ENCODE results near the gene GALNT16. TPM values are rescaled to one million over a fixed set of nuclear protein-coding genes. Genes with fewer than 3 reads are reported as not detected.

The GALNT16 gene
- polyA plus RNA-seq, 3 donors = 0.01 TPM; not detected in 2

- 97% methylated on average over 3 of the region's 7 CpGs for WGBS (ENCODE audit: insufficient coverage)
- H3K79me2 ChIP-seq (ENCODE audit: insufficient read depth, low read length) = no peaks in the 10 kb centered on the region
- H3K4me1 ChIP-seq (ENCODE audit: control insufficient read depth in 1 of 2, insufficient read depth in 2 of 2, low read length in 2 of 2) = peaks cover 0 to 2% of the 10 kb centered on the region in 2 donors
- H3K4me3 Mint-ChIP-seq = no peak overlapping the region
- no peaks in the 10 kb centered on the region for H3K36me3 Mint-ChIP-seq
- TF ChIP-seq, protein P1, sequence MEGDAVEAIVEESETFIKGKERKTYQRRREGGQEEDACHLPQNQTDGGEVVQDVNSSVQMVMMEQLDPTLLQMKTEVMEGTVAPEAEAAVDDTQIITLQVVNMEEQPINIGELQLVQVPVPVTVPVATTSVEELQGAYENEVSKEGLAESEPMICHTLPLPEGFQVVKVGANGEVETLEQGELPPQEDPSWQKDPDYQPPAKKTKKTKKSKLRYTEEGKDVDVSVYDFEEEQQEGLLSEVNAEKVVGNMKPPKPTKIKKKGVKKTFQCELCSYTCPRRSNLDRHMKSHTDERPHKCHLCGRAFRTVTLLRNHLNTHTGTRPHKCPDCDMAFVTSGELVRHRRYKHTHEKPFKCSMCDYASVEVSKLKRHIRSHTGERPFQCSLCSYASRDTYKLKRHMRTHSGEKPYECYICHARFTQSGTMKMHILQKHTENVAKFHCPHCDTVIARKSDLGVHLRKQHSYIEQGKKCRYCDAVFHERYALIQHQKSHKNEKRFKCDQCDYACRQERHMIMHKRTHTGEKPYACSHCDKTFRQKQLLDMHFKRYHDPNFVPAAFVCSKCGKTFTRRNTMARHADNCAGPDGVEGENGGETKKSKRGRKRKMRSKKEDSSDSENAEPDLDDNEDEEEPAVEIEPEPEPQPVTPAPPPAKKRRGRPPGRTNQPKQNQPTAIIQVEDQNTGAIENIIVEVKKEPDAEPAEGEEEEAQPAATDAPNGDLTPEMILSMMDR (IDR thresholded peaks at IDR 0.05) = no peak
- no peaks in the 10 kb centered on the region for H3K9me3 ChIP-seq (replicated peaks in 1 of 2; ENCODE audit: control insufficient read depth in 1 of 2, insufficient read depth in 1 of 2, low read length in 2 of 2)
- H3K9ac ChIP-seq (ENCODE audit: insufficient read depth, low read length, poor library complexity, severe bottlenecking) = no peak overlapping the region
- DNase-seq = no peak
- no peaks in the 10 kb centered on the region for H3K27me3 ChIP-seq (ENCODE audit: control insufficient read depth in 2 of 2, insufficient read depth in 2 of 2, low read length in 2 of 2)
- no peak overlapping the region for H2AFZ ChIP-seq (ENCODE audit: insufficient read depth, low read depth, low read length, poor library complexity, severe bottlenecking)
- H3K4me2 ChIP-seq (replicated peaks; ENCODE audit: extremely low read depth, low read length, poor library complexity, severe bottlenecking) = no peak overlapping the region
- no peak overlapping the region for H3K27ac ChIP-seq (ENCODE audit: low read depth in 1 of 2, low read length in 2 of 2)
- no peaks in the 10 kb centered on the region for H3K9me3 Mint-ChIP-seq
- peaks cover 8% of the 10 kb centered on the region for H3K4me1 Mint-ChIP-seq
- H3K4me3 ChIP-seq (replicated peaks in 1 of 3; ENCODE audit: low read depth in 2 of 3, low read length in 3 of 3) = no peak overlapping the region
- H4K20me1 ChIP-seq (ENCODE audit: insufficient read depth, low read length) = no peaks in the 10 kb centered on the region
- H3K36me3 ChIP-seq (replicated peaks in 1 of 2; ENCODE audit: control insufficient read depth in 1 of 2, insufficient read depth in 2 of 2, low read length in 2 of 2) = no peaks in the 10 kb centered on the region
- intact Hi-C loops (cut with micrococcal nuclease) = no loop called here
- H3K27ac Mint-ChIP-seq = no peak overlapping the region
- peaks cover 5 to 16% (median 6%) of the 10 kb centered on the region in 3 donors for H3K27me3 Mint-ChIP-seq (ENCODE audit: low read depth in 3 of 3)
Measured at GRCh38 chr14:69356903-69357543, 97.1 kb downstream of the GALNT16 start.

DNA sequence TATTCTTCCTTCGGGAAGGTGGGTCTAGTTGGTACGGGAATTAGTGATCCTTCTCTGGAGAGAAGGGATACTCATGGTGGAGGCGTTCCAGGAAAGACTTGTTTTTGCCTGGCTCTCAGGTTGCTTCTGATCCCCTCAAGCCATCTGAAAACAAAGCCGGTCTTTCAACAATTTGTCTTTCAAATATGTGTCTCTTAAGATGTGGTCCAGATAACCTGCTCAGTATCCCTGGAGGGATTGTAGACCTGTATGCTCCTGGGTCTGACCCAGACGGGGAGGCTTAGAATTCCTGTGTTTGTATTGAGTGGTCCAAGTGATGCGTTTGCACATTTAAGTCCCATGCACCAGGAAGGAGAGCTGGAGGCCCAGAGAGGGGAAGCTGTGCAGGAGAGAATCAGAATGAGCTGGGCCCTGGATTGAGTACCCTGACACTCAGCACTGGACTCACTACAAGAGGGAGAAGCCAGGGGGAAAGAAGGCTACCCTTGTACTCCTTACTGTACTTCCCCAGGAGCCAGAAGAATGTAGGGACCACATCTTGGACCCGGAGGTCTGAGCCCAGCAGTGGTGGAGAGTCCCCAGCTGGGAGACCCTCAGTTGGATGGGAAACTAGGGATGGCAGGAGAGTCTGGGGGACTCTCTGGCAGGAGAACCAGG lies 97.7 kb downstream of the GALNT16 start:
- Mint-ChIP-seq H3K27me3 (ENCODE audit: low read depth in 3 of 3) (peaks cover 5 to 11% (median 6%) of the 10 kb centered on the region in 3 donors), H3K4me1 (peaks cover 6% of the 10 kb centered on the region), H3K27ac (no peak overlapping the region), H3K36me3 (no peaks in the 10 kb centered on the region), H3K4me3 (no peak overlapping the region), H3K9me3 (no peaks in the 10 kb centered on the region)
- H3K36me3 ChIP-seq (replicated peaks in 1 of 2; ENCODE audit: control insufficient read depth in 1 of 2, insufficient read depth in 2 of 2, low read length in 2 of 2) = no peaks in the 10 kb centered on the region
- H3K4me2 ChIP-seq (replicated peaks; ENCODE audit: extremely low read depth, low read length, poor library complexity, severe bottlenecking) = no peak overlapping the region
- intact Hi-C loops (cut with micrococcal nuclease) = no loop called here
- 93% methylated on average over 3 of the region's 7 CpGs for WGBS (ENCODE audit: insufficient coverage)
- no peaks in the 10 kb centered on the region for H3K9me3 ChIP-seq (replicated peaks in 1 of 2; ENCODE audit: control insufficient read depth in 1 of 2, insufficient read depth in 1 of 2, low read length in 2 of 2)
- H3K27ac ChIP-seq (ENCODE audit: low read depth in 1 of 2, low read length in 2 of 2) = no peak overlapping the region
- H4K20me1 ChIP-seq (ENCODE audit: insufficient read depth, low read length) = no peaks in the 10 kb centered on the region
- H2AFZ ChIP-seq (ENCODE audit: insufficient read depth, low read depth, low read length, poor library complexity, severe bottlenecking) = no peak overlapping the region
- no peak overlapping the region for H3K4me3 ChIP-seq (replicated peaks in 1 of 3; ENCODE audit: low read depth in 2 of 3, low read length in 3 of 3)
- H3K9ac ChIP-seq (ENCODE audit: insufficient read depth, low read length, poor library complexity, severe bottlenecking) = peak overlapping the region; percentile 15
- TF ChIP-seq, protein P1 (IDR thresholded peaks at IDR 0.05) = no peak
- H3K4me1 ChIP-seq (ENCODE audit: control insufficient read depth in 1 of 2, insufficient read depth in 2 of 2, low read length in 2 of 2) = no peaks in the 10 kb centered on the region
- H3K79me2 ChIP-seq (ENCODE audit: insufficient read depth, low read length) = no peaks in the 10 kb centered on the region
- DNase-seq = no peak
- no peaks in the 10 kb centered on the region for H3K27me3 ChIP-seq (ENCODE audit: control insufficient read depth in 2 of 2, insufficient read depth in 2 of 2, low read length in 2 of 2)
